ENCODE measurements around the gene IL1RAP.

DNA sequence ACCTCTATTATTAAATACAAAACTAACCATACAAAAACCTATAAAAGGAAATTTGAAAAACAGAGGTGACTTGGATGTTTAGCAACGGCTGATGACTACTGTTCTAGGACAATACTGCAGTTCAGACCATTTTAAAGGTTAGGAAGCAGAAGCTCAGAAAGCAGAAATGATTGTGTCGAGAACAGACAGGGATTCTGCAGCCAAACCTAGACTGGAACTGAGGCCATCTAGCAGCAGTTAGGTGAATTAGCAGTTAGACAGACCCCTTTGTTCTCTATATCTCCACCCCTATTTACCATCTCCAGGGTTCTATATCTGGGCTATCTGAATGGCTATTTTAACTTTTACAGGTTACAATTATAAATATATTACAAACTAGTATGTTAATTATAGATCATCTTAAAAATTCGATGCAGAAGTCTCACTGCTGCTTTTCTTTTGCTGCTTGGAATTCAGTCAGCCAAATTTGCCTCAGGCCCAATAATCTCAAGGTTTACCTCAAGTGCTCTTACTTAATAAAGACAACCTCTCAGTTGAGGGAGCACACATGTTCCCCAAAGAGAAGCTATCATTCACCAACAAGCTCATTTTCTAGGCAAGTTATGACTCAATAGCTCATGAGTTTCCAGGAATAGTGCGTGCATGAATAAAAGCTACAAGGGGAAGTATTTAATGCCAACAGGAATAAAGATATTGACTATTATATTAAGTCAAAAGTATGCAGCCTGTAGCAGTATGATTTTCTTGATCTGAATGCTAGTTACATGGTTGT is 9.3 kb upstream of the IL1RAP start:
- TF ChIP-seq EZH2 (IDR thresholded peaks at IDR 0.05; ENCODE audit: insufficient read depth, poor library complexity, severe bottlenecking) (no peak), EZH2phosphoT487 (IDR thresholded peaks at IDR 0.05; ENCODE audit: insufficient read depth, low read depth) (no peak)

All from GM23248 (cell line).